Gastrocnemius medialis (tissue), 4 donors: ENCODE measurements around the gene KLHL25.

ENCODE experiments used
- CTCF ChIP-seq, 5 experiments: fragments of 450-650 bp in 3 of 5; fragments of 200-600 bp in 2 of 5; sonication (generic) in 2 of 5; IDR thresholded peaks in 4 of 5; conservative IDR thresholded peaks in 1 of 5; 1 replicate in 4 of 5; 2 replicates in 1 of 5; pipeline ENCODE4 v1.5.1; 2016 to 2019; ENCODE audit warnings: antibody characterized with exemption in 5 of 5, mild to moderate bottlenecking in 3 of 5, moderate library complexity in 3 of 5
- POLR2A ChIP-seq, 2 donors: fragments of 450-650 bp; IDR thresholded peaks; one replicate each; pipeline ENCODE4 v1.6.1; 2017; ENCODE audit warnings: antibody characterized with exemption in 2 of 2, mild to moderate bottlenecking in 2 of 2, moderate library complexity in 2 of 2

GRCh38 chr15:85771271-85771670 is 23.5 kb downstream of the KLHL25 start:
- TF ChIP-seq CTCF (IDR thresholded peaks at IDR 0.05 in 4 of 5, conservative IDR thresholded peaks at IDR 0.05 in 1 of 5): no peak
- no peak for TF ChIP-seq POLR2A (IDR thresholded peaks at IDR 0.05)
